IMR-90 (cell line): Measurements from ENCODE around the gene CYSRT1. TPM values are rescaled to one million over a fixed set of nuclear protein-coding genes. Genes with fewer than 3 reads are reported as not detected.

ENCODE experiments used
- ATAC-seq: fragments of 200-7000 bp; cut with Tn5 transposase; 2 replicates; pipeline ENCODE4 v1.9.1; 2020; ENCODE audit warnings: low read depth, mild to moderate bottlenecking, moderate library complexity
- BruUV-seq: library from RNA; stranded (reverse); fragments of 400-500 nt; replicated peaks from 2 replicates; lab custom pipeline; 2021; lab: Mats Ljungman, UMichigan
- CTCF ChIA-PET: fragments of 300-600 bp; formaldehyde crosslinking; extraction: SDS; loops from one replicate; lab custom pipeline; 2021; ENCODE audit warnings: antibody characterized with exemption; lab: Yijun Ruan, JAX
- POLR2A ChIA-PET: fragments of 300-600 bp; sonication (Branson Sonifier 250); formaldehyde crosslinking; loops from one replicate; lab custom pipeline; 2022; ENCODE audit warnings: antibody characterized with exemption; ENCODE audit not compliant: unreplicated experiment; lab: Charles Lee
- DNase-seq: peaks from one replicate; pipeline ENCODE4 v3.0.0; 2013
- H2AFZ ChIP-seq: replicated peaks from 2 replicates; pipeline ENCODE3; 2013; ENCODE audit warnings: low read length, mild to moderate bottlenecking; ENCODE audit not compliant: poor library complexity
- H2AK5ac ChIP-seq: 2 replicates; pipeline ENCODE4 v1.6.1; 2013; ENCODE audit warnings: low read depth, low read length, inconsistent platforms
- H2AK9ac ChIP-seq: replicated peaks from 2 replicates; pipeline ENCODE3; 2013; ENCODE audit warnings: mild to moderate bottlenecking, low read depth, low read length, moderate library complexity; ENCODE audit not compliant: poor library complexity
- H2BK120ac ChIP-seq: 2 replicates; pipeline ENCODE4 v1.6.1; 2013; ENCODE audit warnings: low read depth, low read length, inconsistent platforms
- H2BK15ac ChIP-seq: 3 replicates; pipeline ENCODE4 v1.6.1; 2013; ENCODE audit warnings: low read depth, low read length, inconsistent platforms
- H2BK20ac ChIP-seq: 2 replicates; pipeline ENCODE4 v1.6.1; 2013; ENCODE audit warnings: low read depth, mild to moderate bottlenecking, inconsistent platforms, low read length, moderate library complexity
- H2BK5ac ChIP-seq: 2 replicates; pipeline ENCODE4 v1.6.1; 2013; ENCODE audit warnings: mild to moderate bottlenecking, low read depth, low read length, inconsistent platforms; ENCODE audit not compliant: poor library complexity, severe bottlenecking
- H3K14ac ChIP-seq: replicated peaks from 2 replicates; pipeline ENCODE4 v1.6.1; 2013; ENCODE audit warnings: low read depth, low read length, inconsistent platforms
- H3K18ac ChIP-seq: 2 replicates; pipeline ENCODE4 v1.6.1; 2013; ENCODE audit warnings: low read depth, low read length, control low read depth
- H3K23ac ChIP-seq: 2 replicates; pipeline ENCODE4 v1.6.1; 2013; ENCODE audit warnings: low read depth, low read length, inconsistent platforms
- H3K27ac ChIP-seq: 2 replicates; pipeline ENCODE4 v1.5.1; 2013; ENCODE audit warnings: mild to moderate bottlenecking, control low read depth, low read length; ENCODE audit not compliant: insufficient read depth
- H3K27me3 ChIP-seq: 2 replicates; pipeline ENCODE4 v1.6.1; 2013; ENCODE audit warnings: low read length; ENCODE audit not compliant: control insufficient read depth, insufficient read depth
- H3K36me3 ChIP-seq: 2 replicates; pipeline ENCODE4 v1.6.1; 2013; ENCODE audit warnings: low read length, mixed read lengths; ENCODE audit not compliant: control insufficient read depth, insufficient read depth
- H3K4ac ChIP-seq: 2 replicates; pipeline ENCODE4 v1.6.1; 2013; ENCODE audit warnings: low read depth, low read length, inconsistent platforms
- H3K4me1 ChIP-seq: 2 replicates; pipeline ENCODE4 v1.6.1; 2013; ENCODE audit warnings: low read length, mixed read lengths; ENCODE audit not compliant: control insufficient read depth, insufficient read depth
- H3K4me2 ChIP-seq: 2 replicates; pipeline ENCODE4 v1.6.1; 2013; ENCODE audit warnings: low read depth, mild to moderate bottlenecking, control low read depth, low read length, moderate library complexity
- H3K4me3 ChIP-seq: 2 replicates; pipeline ENCODE4 v1.5.1; 2013; ENCODE audit warnings: low read depth, mild to moderate bottlenecking, control low read depth, low read length, moderate library complexity; ENCODE audit not compliant: insufficient read depth
- H3K56ac ChIP-seq: 2 replicates; pipeline ENCODE4 v1.6.1; 2013; ENCODE audit warnings: low read length, inconsistent platforms; ENCODE audit not compliant: insufficient read depth; ENCODE audit errors: extremely low read depth
- H3K79me1 ChIP-seq, 2 experiments: 2 replicates each; pipeline ENCODE4 v1.6.1; 2013; ENCODE audit warnings: low read length in 2 of 2, inconsistent platforms in 1 of 2, low read depth in 1 of 2
- H3K9ac ChIP-seq: 2 replicates; pipeline ENCODE4 v1.6.1; 2013; ENCODE audit warnings: low read depth, low read length, control low read depth
- H3K9me1 ChIP-seq: 2 replicates; pipeline ENCODE4 v1.6.1; 2013; ENCODE audit warnings: low read length, inconsistent platforms; ENCODE audit not compliant: insufficient read depth
- H3K9me3 ChIP-seq: 2 replicates; pipeline ENCODE4 v1.6.1; 2013; ENCODE audit warnings: low read length; ENCODE audit not compliant: control insufficient read depth, insufficient read depth
- H4K20me1 ChIP-seq: 2 replicates; pipeline ENCODE4 v1.6.1; 2013; ENCODE audit warnings: low read length, inconsistent platforms; ENCODE audit not compliant: insufficient read depth
- H4K5ac ChIP-seq: 2 replicates; pipeline ENCODE4 v1.6.1; 2013; ENCODE audit warnings: mild to moderate bottlenecking, low read depth, low read length, control low read depth
- H4K8ac ChIP-seq, 2 experiments: 2 replicates each; pipeline ENCODE4 v1.6.1; 2013; ENCODE audit warnings: low read depth in 2 of 2, low read length in 2 of 2, control low read depth in 1 of 2, inconsistent platforms in 1 of 2
- H4K91ac ChIP-seq: 2 replicates; pipeline ENCODE4 v1.6.1; 2013; ENCODE audit warnings: low read depth, low read length, inconsistent platforms; ENCODE audit not compliant: insufficient read depth
- BHLHE40 ChIP-seq: fragments of 150-350 bp; IDR thresholded peaks from 2 replicates; pipeline ENCODE4 v1.6.1; 2016; ENCODE audit warnings: mild to moderate bottlenecking, low read depth, low read length
- CEBPB ChIP-seq: IDR thresholded peaks from 2 replicates; pipeline ENCODE4 v1.6.1; 2012; ENCODE audit warnings: low read depth, low read length, improper control_type of control experiment
- CTCF ChIP-seq: conservative IDR thresholded peaks from 2 replicates; pipeline ENCODE4 v1.5.1; 2012; ENCODE audit warnings: mild to moderate bottlenecking, low read depth, low read length, improper control_type of control experiment
- ELK1 ChIP-seq: fragments of 150-350 bp; IDR thresholded peaks from 2 replicates; pipeline ENCODE4 v1.6.1; 2016; ENCODE audit warnings: low read depth, mild to moderate bottlenecking, low read length, moderate library complexity, borderline replicate concordance
- FOS ChIP-seq: fragments of 150-350 bp; IDR thresholded peaks from 2 replicates; pipeline ENCODE4 v1.6.1; 2016; ENCODE audit warnings: low read depth, low read length
- MAFK ChIP-seq: IDR thresholded peaks from 2 replicates; pipeline ENCODE4 v1.6.1; 2012; ENCODE audit warnings: low read depth, low read length, improper control_type of control experiment
- MAZ ChIP-seq: IDR thresholded peaks from 2 replicates; pipeline ENCODE4 v1.6.1; 2012; ENCODE audit warnings: low read depth, mild to moderate bottlenecking, low read length, improper control_type of control experiment, moderate library complexity, borderline replicate concordance
- MXI1 ChIP-seq: IDR thresholded peaks from 2 replicates; pipeline ENCODE4 v1.6.1; 2012; ENCODE audit warnings: low read depth, mild to moderate bottlenecking, low read length, moderate library complexity, borderline replicate concordance
- NFE2L2 ChIP-seq: fragments of 150-350 bp; IDR thresholded peaks from 2 replicates; pipeline ENCODE4 v1.6.1; 2016; ENCODE audit warnings: low read depth, mild to moderate bottlenecking, low read length
- RAD21 ChIP-seq: IDR thresholded peaks from 2 replicates; pipeline ENCODE4 v1.6.1; 2012; ENCODE audit warnings: low read length, improper control_type of control experiment
- RCOR1 ChIP-seq: IDR thresholded peaks from 2 replicates; pipeline ENCODE4 v1.6.1; 2012; ENCODE audit warnings: mild to moderate bottlenecking, low read length, improper control_type of control experiment; ENCODE audit not compliant: insufficient replicate concordance
- RFX5 ChIP-seq: IDR thresholded peaks from 2 replicates; pipeline ENCODE4 v1.8.0; 2012; ENCODE audit warnings: low read depth, mild to moderate bottlenecking, low read length, moderate library complexity
- SMC3 ChIP-seq: fragments of 150-350 bp; IDR thresholded peaks from 2 replicates; pipeline ENCODE4 v1.6.1; 2016; ENCODE audit warnings: low read depth, mild to moderate bottlenecking, antibody characterized with exemption, low read length, moderate library complexity
- USF2 ChIP-seq: fragments of 150-350 bp; IDR thresholded peaks from 2 replicates; pipeline ENCODE4 v1.6.1; 2017; ENCODE audit warnings: mild to moderate bottlenecking, antibody characterized with exemption, low read length, low read depth
- WGBS, 2 experiments: methylation state at CpG; one replicate each; pipeline versions ENCODE4 v1.1.5 to v1.1.7; 2013; ENCODE audit warnings: missing lambda C conversion rate in 2 of 2; ENCODE audit not compliant: insufficient read length in 1 of 2; ENCODE audit errors: extremely low coverage in 2 of 2; 5-methylcytosine and 5-hydroxymethylcytosine counted together
- dilution Hi-C: fragments of 300-500 bp; cut with HindIII; formaldehyde crosslinking; loops from one replicate; pipeline ENCODE4 v1.14.3; 2018; ENCODE audit warnings: low sequenced_read_pairs; ENCODE audit not compliant: unreplicated experiment
- in situ Hi-C: fragments of 300-500 bp; cut with MboI; formaldehyde crosslinking; loops from 3 replicates; pipeline ENCODE4 v1.14.3; 2019; ENCODE audit warnings: low sequenced_read_pairs, inconsistent platforms, mixed read lengths
- intact Hi-C: fragments of 100-400 bp; cut with micrococcal nuclease; formaldehyde crosslinking; loops from 2 replicates; pipeline ENCODE4 v1.10.0; 2022
- polyA plus RNA-seq, 3 experiments: library from polyadenylated mRNA; depleted of rRNA; stranded (reverse); fragments of >200 nt; gene quantifications; 2 replicates each; pipeline ENCODE4 v1.2.3, GENCODE V29; 2012; ENCODE audit warnings: low replicate concordance in 1 of 3
- total RNA-seq: library from RNA; depleted of rRNA; stranded (reverse); fragments of >200 nt; gene quantifications from 2 replicates; pipeline ENCODE4 v1.2.3, GENCODE V29; 2012

Gene CYSRT1
- total and polyA plus RNA-seq, 2 of the 4 experiments (the other 2 are of a cell fraction), result 0.18 to 0.84 TPM

GRCh38 chr9:137221506-137222111, 3.4 kb upstream of the CYSRT1 start:
- no peaks in the 10 kb centered on the region for H3K27me3 ChIP-seq
- no peak overlapping the region for H3K4ac ChIP-seq
- H4K5ac ChIP-seq, result no peak overlapping the region
- H2BK20ac ChIP-seq, result no peak overlapping the region
- no peak overlapping the region for H2BK5ac ChIP-seq
- no TSS peak for BruUV-seq
- ATAC-seq, result no peak
- POLR2A ChIA-PET, result interaction anchor here (1.1 kb wide), 1 partner anchor 19 kb away, joined by 3 read pairs; no protein-coding TSS in a partner anchor
- dilution Hi-C loops (no loop called here), intact Hi-C loops (no loop called here), in situ Hi-C loops (no loop called here)
- peaks cover 0 to 4% of the 10 kb centered on the region in 2 experiments; a peak in 1 of 4 replicates for H3K79me1 ChIP-seq
- peak overlapping the region; percentile 78 for H2AK9ac ChIP-seq
- H3K23ac ChIP-seq, result no peak overlapping the region
- H2AK5ac ChIP-seq, result no peak overlapping the region
- H3K36me3 ChIP-seq, result peaks cover 4% of the 10 kb centered on the region
- H3K27ac ChIP-seq, result no peak overlapping the region
- no peak for TF ChIP-seq RCOR1
- no peak for TF ChIP-seq SMC3
- no peak for TF ChIP-seq FOS
- TF ChIP-seq CTCF, result no peak
- no peak for TF ChIP-seq ELK1
- TF ChIP-seq MAZ, result no peak
- no peak for TF ChIP-seq BHLHE40
- TF ChIP-seq MAFK, result no peak
- TF ChIP-seq CEBPB, result no peak
- TF ChIP-seq USF2, result no peak
- no peak for TF ChIP-seq RFX5
- no peak for TF ChIP-seq MXI1
- no peak for TF ChIP-seq NFE2L2
- no peak for TF ChIP-seq RAD21
- no peak overlapping the region for H2BK120ac ChIP-seq
- CTCF ChIA-PET, result no interaction called here
- 9% methylated on average over 18 of the region's 61 CpGs; no CpG with 5 or more reads in 1 of the 2 experiments for WGBS, 2 experiments
- H4K8ac ChIP-seq, result no peak overlapping the region
- peaks cover 17% of the 10 kb centered on the region for H3K4me1 ChIP-seq
- no peak overlapping the region for H3K9ac ChIP-seq
- peak overlapping the region; percentile 25 for H3K4me3 ChIP-seq
- H2AFZ ChIP-seq, result peak overlapping the region; percentile 90
- peak overlapping the region; percentile 39; the same call in 1 of the 2 replicates for H3K4me2 ChIP-seq
- no peaks in the 10 kb centered on the region for H4K20me1 ChIP-seq
- no peak for DNase-seq
- H3K9me1 ChIP-seq, result peaks cover 3% of the 10 kb centered on the region; the same call in 1 of the 2 replicates
- H3K14ac ChIP-seq, result no peak overlapping the region
- no peaks in the 10 kb centered on the region for H3K9me3 ChIP-seq
- no peak overlapping the region for H4K91ac ChIP-seq
- no peak overlapping the region for H3K56ac ChIP-seq
- no peak overlapping the region for H3K18ac ChIP-seq
- H2BK15ac ChIP-seq, result no peak overlapping the region
